A549 (cell line): Measurements from ENCODE around the gene RIN2.

Experiments used
- CHD2 ChIP-seq: fragments of 150-350 bp; IDR thresholded peaks from 2 replicates; pipeline ENCODE4 v1.6.1; 2014; ENCODE audit warnings: low read length; ENCODE audit not compliant: partially characterized antibody
- CHD4 ChIP-seq: fragments of 200-600 bp; sonication (generic); IDR thresholded peaks from 2 replicates; pipeline ENCODE4 v1.6.1; 2016; ENCODE audit warnings: antibody characterized with exemption, mild to moderate bottlenecking, borderline replicate concordance
- CTCF ChIP-seq: fragments of >200 bp; sonication (Bioruptor Twin); formaldehyde crosslinking; IDR thresholded peaks from 3 replicates; pipeline ENCODE4 v1.5.1; 2016
- HDAC2 ChIP-seq: fragments of 200-600 bp; sonication (generic); IDR thresholded peaks from 2 replicates; pipeline ENCODE4 v1.6.1; 2016
- MAFK ChIP-seq: fragments of 450-650 bp; IDR thresholded peaks from 2 replicates; pipeline ENCODE4 v1.6.1; 2014; ENCODE audit not compliant: partially characterized antibody
- MAX ChIP-seq: IDR thresholded peaks from 2 replicates; pipeline ENCODE4 v1.6.1; 2012
- NFE2L2 ChIP-seq: fragments of 150-350 bp; conservative IDR thresholded peaks from 2 replicates; pipeline ENCODE4 v1.6.1; 2014; ENCODE audit warnings: low read length
- PBX3 ChIP-seq: IDR thresholded peaks from 2 replicates; pipeline ENCODE4 v1.6.1; 2012
- POLR2A ChIP-seq: IDR thresholded peaks from 2 replicates; pipeline ENCODE4 v1.6.1; 2012; ENCODE audit warnings: mild to moderate bottlenecking, low read length
- REST ChIP-seq: fragments of 200-600 bp; sonication (generic); IDR thresholded peaks from 2 replicates; pipeline ENCODE4 v1.6.1; 2016; ENCODE audit warnings: antibody characterized with exemption, mild to moderate bottlenecking, moderate library complexity
- RNF2 ChIP-seq: fragments of 200-600 bp; sonication (generic); IDR thresholded peaks from 2 replicates; pipeline ENCODE4 v1.6.1; 2016; ENCODE audit warnings: low read depth, mild to moderate bottlenecking, antibody characterized with exemption, moderate library complexity, borderline replicate concordance
- SREBF2 ChIP-seq: fragments of 450-650 bp; IDR thresholded peaks from 2 replicates; pipeline ENCODE4 v1.6.1; 2014; ENCODE audit warnings: mild to moderate bottlenecking, moderate library complexity
- TFCP2L1 ChIP-seq: fragments of 250-450 bp; sonication (Bioruptor Pico); IDR thresholded peaks from 2 replicates; pipeline ENCODE4 v1.5.0; 2021; ENCODE audit warnings: mild to moderate bottlenecking

DNA sequence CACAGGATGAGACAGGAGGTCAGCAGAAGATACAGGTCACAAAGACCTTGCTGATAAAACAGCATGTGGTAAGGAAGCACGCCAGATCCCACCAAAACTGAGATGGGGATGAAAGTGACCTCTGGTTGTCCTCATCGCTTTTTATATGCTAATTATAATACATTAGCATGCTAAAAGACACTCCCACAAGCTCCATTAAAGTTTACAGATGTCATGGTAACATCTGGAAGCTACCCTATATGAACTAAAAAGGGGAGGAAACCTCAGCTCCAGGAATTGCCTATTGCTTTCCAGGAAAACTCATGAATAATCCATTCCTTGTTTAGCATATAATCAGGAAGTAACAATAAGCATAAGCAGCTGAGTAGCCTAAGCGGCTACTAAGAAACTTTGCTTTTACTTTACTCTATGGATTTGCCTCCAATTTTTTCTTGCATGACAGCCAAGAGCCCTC lies 8.4 kb upstream of the RIN2 start:
- TF ChIP-seq CHD2 = no peak
- TF ChIP-seq NFE2L2 = no peak
- no peak for TF ChIP-seq CHD4
- TF ChIP-seq REST = no peak
- no peak for TF ChIP-seq RNF2
- no peak for TF ChIP-seq POLR2A
- no peak for TF ChIP-seq HDAC2
- TF ChIP-seq PBX3 = no peak
- TF ChIP-seq CTCF = no peak
- no peak for TF ChIP-seq MAFK
- no peak for TF ChIP-seq MAX
- no peak for TF ChIP-seq SREBF2
- TF ChIP-seq TFCP2L1 (CRISPR knock-in tag) = no peak
